ENCODE data around the gene PCLO.
"Not testable (repeated sequence)": the region's sequence is repeated elsewhere in the genome, so short reads cannot be mapped to it uniquely, and the experiment has no call there.

PCLO gene

DNA sequence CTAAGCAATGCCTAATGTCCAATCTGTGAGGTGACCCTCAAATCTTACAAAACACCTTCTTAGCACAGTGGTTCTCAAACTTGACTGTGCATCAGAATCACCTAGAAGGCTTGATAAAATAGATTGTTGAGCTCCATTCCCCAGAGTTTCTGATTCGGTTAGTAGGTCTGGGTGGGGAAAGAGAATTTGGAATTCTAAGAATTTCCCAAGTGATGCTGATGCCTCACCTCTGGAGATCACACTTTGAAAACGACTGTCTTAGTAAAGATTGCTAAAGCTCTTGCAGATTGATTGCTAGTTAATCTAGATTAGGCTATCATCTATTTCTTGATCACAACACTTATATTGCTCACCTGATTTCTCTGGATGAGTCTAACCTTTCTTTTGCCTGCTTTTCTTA, 126.6 kb downstream of the PCLO start:
- no peak for DNase-seq

DNA sequence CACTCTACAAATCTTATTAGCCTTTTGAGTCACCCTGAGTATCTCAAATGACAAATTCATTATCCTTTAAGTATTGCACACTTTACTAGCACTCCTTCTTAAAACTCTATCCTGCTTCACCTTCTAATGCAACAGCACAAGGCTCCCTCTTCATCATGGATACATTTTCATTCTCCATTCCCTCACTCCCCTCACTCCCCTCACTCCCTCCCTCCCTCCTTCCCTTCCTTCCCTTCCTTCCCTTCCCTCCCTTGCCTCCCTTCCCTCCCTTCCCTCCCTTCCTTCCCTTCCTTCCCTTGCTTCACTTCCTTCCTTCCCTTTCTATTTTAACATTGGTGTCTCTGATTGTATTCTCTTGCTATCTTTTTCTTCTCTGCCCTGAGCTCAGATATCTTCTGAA, 130.5 kb downstream of the PCLO start:
- DNase-seq: no peak

DNA sequence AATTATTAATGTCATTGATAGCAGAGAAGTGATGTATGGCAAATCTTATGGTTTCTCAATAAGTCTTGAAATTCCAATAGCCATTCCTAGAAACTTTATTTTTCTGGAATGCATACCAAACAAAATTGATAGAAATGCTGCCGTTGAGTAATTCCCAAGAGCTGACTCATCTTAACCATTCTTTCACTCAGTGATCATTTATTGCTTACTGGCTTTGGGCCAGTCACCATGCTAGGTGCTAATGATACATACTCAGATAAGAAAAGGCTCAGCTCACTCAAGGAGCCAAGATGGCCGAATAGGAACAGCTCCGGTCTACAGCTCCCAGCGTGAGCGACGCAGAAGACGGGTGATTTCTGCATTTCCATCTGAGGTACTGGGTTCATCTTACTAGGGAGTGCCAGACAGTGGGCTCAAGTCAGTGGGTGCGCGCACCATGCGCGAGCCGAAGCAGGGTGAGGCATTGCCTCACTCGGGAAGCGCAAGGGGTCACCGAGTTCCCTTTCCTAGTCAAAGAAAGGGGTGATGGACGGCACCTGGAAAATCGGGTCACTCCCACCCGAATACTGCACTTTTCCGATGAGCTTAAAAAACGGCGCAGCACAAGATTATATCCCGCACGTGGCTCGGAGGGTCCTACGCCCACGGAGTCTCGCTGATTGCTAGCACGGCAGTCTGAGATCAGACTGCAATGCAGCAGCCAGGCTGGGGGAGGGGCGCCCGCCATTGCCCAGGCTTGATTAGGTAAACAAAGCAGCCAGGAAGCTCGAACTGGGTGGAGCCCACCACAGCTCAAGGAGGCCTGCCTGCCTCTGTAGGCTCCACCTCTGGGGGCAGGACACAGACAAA, 138.6 kb downstream of the PCLO start:
- DNase-seq: not testable (repeated sequence)

DNA sequence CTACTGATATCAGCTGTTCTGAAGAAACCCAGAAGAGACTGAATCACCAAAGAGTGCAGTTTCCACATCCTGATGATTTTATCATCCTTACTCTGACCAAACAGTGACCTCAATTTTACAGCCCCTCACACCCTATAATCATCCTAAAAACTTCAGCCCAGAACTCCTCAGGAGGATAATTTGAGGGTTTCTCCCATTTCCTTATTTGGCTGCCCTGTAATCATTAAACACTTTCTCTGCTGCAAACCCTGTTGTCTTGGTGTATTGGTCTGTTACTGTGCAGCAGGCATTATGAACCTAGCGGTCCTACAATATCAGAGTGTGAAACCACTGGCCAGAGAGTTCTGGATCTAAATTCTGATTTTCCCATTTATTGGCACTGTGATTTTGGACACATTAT, 141.7 kb downstream of the PCLO start:
- no peak for DNase-seq

DNA sequence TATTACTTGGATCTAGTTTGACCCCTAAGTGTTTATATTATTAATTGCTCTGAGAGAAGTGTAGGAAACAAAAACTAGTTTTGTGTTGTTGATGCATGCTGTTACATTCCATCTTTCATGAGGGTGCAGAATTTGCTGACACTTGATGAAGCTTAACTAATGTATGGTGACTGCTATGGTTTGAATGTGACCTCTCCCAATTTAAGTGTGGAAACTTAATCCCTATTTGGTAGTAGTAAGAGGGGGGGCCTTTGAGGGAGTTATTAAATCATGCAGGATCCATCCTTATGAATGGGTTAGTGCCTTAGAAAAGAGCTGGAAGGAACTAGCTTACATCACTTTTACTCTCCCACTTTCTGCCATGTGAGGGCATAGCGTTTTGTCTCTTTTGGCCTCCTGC, 142.5 kb downstream of the PCLO start:
- DNase-seq: no peak

DNA sequence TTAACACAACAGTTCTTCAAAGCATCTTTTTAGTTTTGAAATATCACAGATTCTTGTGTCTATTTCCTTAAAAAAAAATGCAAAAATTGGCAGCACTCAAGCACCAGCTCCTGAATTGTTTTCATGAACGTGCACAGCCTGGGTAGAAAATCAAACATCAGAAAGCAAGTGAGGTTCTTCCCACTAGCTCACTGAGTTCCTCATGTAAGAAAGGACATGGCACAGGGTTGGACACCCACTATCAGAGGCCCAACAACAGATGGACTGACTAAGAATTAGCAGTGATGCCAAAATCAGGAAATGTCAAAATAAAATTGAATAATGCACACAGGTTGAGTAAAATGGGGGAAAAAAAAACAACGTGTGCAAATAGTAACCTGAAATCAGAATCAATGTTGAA, 146.8 kb downstream of the PCLO start:
- no peak for DNase-seq

DNA sequence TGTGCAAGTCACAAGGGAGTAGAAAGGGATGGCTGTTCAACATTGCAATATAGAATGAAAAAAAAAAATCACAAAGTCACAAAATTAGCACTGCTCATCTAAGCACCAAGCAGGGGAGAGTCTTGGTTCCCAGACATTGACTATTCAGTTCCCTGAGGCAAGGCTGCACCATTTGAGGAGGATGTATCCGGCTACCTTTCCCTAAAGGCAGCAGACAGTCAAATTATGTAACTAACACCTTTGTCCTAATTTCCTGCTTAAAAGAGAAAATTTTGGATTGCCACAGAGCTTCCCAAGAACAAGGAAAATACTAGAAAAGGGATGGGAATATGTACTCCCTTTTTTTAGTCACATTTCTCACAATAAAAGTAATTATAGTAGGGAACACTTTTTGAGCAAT, 148.1 kb downstream of the PCLO start:
- DNase-seq: no peak

DNA sequence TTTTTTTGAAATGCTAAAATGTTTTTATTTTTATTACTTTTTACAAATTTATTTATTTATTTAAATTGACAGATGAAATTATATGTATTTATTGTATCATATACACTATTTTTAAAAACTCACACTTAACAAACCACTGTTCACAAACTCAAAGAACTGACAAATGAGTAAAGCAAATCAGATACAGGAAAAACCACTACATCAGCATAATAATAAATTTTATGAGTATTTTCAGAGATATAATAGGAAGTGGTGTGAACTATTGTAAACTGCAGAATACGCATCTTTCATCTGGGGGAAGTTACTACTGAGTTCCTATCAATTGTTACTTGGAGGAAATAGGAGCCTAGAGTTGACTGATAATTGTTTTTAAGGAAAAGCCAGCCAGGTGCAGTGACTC, 150.7 kb downstream of the PCLO start:
- DNase-seq: no peak

DNA sequence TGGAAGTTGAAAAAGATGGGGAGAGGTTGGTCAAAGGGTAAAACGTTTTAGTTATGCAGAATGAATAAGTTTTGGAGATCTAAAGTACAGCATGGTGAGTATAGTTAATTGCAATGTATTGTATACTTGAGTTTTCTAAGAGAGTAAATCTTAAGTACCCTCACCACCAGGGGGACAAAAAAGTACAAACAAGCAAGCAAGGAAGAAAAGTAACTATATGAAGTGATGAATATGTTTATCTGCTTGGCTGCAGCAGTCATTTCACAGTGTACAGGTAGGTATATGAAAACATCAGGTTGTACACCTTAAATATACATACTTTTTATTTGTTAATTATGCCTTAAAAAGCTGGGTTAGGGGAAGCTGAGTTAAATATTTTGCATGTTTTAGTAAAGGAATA, 157.3 kb downstream of the PCLO start:
- DNase-seq: no peak

DNA sequence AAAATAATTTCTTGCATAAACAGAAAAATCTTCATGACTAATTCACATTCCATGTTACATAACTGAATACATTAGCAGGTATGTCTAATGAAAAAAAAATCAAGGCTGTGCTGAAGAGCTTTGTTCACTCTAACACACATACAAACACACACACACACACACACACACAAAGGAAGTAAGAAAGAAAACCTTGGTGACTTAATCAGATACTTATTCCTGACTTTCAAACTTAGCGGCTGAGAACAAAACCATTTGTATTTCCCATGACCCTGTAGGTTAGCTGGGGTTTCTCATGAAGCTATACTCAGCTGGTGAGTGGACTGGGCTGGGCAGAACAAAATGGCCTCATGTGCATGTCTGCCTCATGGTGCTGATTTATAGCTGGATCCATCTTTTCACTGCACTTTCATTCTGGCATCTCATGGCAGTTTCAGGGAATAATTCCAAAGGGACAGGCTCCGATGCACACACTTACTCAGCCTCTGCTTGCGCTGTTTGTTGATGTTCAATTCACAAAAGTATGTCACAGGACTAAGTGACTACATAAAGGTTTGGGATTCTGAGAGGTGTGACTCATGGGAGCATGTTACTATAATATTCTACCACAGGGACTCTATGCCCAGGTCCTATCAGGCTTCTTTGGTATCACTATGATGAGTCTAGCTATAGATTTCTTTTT, 161.2 kb downstream of the PCLO start:
- no peak for DNase-seq

DNA sequence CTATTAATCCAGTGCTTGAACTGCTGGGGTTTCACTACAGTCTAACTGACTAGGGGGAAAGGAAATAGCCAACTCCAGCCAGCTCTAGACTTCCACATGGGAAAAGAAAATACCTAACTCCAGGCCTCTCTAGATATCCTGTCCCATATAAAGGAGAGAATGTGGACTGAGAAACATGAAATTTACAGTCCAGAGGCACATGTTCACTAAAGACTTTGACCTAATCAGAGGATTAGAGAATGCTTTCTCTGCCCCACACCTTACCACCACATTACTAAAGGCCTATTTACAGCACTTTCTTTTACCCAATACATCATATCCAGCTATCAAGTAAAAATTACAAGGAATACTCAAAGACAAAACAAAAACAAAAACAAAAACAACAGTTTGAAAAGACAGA, 164.2 kb downstream of the PCLO start:
- no peak for DNase-seq

DNA sequence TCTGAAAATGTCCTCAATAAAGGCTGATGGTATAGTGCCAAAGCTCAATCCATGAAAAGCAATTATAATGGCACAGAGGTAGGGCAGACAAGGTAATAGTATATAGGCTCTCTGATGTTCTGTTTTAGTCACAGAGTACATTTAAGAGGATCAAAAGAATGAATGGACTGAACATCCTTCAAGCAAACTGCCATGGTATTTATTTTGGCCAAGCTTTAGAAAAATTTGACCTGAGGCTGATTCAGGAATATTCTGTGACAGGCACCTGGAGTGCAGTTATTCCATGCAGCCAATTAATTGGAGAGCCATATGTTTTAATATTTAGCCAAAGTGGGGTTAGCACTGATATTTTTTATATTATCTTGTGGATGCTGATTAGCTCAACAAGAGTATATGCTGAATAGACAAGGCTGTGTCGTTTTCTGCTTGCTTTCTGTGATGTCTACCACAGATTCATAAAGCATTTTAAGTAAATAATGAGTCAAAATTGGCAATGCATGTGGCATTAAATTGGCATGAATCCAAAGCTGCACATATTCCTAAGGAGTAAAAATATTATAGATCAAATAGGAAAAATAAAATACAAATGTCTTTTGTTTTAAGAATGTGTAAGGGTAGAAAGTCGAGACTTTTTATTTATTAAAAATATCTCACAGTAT, 177.4 kb downstream of the PCLO start:
- DNase-seq: no peak

DNA sequence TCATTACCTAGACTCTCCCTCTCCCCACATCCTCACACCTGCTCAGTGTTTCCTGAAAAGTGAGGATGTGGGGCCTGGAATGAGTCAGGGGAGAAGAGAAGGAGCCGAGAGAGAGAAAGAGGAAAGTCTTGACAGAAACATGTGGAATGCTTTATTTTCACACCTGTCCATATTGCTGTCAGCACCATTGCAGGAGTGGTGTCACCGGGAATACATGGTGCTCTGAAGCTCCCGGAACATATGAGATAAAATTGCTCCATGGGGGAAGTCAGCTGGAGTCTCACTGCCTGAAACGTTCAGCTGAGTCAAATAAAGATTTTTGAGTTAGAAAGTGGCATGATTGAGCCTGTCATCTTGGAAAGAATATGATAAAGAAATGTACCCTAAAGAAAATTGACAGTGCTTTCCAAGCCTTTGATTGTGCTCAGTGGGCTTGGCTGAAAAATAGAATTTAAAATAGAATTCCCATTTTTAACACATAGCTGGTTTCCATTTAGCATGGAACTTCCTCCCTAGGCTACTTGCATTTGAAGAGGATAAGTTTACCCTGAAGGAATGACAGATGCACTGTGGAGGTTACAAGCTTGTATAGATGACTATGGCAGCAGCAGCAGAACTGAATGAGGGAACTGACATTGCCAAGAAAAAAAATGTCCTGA, 182.4 kb downstream of the PCLO start:
- no peak for DNase-seq

DNA sequence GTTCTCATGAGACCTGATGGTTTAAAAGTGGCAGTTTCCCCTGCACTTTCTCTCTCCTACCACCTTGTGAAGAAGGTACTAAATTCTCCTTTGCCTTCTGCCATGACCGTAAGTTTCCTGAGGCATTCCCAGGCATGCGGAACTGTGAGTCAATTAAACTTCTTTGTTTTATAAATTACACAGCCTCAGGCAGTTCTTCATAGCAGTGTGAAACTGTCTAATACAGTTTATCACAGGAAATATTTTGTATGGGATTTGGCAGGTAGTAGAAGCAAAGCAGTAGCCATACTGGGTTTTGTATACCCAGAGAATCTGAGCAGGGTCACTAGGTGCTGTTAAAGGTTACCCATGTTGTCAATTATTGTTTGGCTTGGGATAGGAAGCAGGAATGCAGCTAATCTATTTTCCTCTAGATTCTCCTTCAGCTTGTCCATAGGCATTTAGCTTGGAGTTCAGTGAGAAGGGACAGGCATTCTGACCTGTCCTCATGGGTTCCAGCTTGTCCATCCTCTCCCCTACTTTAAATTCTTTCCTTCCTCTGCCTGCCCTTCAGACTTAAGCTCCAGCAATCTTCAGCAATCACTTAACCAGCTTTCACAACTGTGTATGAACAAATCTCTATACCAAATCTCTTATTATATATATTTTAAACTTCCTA, 186.7 kb downstream of the PCLO start:
- DNase-seq: no peak

DNA sequence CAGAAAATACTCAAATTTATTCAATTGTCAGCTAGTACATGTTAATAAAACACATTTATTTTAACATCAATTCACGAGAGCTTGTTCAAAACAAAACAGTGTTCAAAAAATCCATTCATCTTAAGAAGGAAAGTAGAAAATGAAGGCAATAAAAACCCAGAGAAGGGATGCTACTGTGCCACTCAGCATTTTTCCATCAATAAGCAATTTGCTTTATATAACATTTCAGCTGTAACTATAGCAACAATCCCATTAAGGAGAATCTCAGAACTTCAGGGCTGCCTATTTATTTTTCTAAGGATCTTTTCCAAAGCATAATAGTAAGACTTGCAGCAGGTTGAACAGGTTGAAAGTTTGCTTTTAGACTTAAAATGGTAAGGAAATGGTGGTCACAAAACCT, 190.5 kb downstream of the PCLO start:
- no peak for DNase-seq

DNA sequence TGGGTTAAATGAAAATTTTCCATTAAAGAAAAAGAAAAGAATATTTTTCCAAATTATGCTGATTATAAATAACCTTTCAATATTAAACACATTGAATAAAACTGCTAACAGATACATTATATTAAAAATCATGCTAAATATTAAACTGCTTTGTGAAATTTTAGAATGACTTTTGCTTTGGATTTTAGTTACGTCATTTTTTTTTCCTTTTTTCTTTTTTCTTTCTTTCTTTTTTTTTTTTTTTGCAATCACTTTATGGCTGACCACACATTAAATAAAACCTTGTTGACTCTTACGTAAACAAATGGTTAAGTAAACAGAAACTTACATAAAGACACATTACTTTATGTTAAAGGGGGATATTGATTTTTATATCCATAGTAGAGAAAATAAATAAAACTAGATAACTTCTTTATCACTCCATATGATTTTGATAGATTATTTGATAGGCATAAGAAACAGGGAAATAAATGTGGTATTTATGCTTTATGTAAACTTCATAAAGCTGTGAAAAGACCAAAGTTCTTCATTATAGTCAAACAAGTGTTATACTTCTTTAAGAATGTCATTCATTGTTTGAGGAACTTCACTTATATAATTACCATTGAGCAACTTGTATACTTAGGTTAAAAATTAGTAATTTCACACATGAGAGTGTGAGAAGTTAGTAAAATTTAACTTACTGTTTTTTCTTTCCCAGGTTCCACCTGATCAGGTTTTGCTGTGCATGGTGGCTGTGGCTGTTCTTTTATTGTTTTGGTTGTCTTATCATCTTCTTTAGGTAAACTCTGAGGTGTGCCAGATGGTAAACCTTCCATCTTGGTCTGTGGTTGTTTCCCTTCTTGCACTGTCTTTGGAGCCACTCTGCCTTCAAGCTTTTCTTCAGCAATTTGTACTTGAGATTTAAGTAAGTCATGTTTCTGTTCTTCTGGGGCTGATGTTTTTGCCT, 197.3 kb downstream of the PCLO start:
- no peak for DNase-seq

DNA sequence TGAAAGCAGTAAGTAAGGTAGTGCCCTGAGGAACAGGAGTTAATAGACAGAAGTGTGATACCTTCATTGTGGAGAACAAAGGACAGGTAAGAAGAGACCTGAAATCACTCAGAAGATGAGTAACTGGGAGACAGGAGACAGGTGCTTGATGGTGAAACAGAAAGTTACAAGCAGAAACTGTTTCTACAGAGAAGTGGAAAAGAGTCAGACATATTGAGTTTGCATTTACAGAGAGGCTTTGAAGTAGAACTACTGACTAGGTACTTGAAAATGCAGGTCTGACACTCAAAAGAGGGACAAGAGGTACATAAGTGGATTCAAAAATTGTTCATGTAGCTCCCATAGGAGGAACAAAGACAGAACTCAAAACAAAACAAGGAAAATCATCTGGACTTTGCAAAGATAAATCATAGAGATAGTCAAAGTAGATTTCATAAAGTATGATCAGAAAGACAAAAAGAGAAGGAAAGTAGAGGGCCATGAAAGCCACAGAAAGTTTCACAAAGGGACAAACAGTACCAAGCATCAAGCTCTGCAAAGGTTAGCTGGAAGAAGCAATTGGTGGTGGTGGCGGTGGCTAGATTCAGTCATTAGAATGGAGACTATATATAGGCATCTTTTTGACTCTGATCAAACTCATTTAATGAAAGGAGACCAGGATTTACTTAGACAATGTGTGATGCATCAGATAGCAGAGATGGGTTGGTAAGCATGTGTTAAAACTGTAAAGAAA, 198.4 kb downstream of the PCLO start:
- DNase-seq: no peak

DNA sequence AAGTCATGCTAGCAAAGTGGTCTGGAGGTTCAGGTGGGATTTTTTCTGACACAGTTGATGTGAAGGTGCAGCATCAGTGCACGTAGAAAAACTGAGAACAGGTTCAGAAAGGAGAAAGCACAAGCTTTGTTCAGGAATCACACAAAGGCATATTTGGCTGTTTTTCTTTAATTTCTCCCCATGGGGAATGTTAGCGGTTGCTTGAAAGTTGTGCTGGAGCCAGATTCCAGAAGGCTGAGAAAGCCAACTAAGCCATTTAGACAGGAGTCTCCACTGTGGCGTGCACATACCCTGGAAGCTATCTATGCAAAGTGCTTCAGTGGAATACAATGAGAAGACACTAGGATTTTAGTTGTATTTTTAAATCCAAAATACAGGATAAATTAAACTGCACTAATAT, 201.4 kb downstream of the PCLO start:
- DNase-seq: no peak

DNA sequence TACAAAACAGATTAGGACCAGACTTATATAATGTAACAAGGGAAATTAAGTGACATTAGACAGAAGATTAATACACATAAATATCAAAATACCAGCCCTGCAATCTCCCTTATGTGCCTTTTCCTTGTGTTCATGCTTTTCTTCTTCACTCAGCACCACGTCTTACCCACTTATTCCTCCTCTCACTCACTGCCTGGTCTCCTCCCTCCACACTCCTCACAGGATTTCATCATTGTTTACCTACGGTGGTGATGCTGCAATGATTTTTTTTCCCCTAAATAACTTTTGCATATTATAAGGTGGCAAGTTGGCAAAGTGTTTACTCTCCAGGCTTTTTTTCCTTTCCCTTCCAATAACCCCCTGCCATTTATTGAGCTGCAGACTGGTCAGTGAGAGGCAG, 203.2 kb downstream of the PCLO start:
- DNase-seq: no peak

DNA sequence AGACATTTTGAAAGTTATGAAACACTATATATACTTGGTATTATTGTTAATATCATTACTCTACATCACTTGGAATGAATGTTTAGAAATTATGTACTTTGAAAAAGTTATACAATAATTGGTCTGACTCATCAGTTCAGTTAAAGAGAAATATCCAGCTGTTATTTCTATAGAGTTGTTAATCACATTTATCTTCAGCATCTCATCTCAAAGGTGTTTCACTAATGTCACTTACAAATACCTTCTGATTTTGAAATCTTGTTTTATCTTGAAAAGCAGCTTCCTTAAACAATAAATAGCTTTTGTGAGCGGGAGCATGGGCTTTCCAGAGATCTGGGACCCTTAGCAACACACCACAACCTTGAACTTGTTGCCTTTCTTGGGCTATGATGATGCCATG, 205.2 kb downstream of the PCLO start:
- DNase-seq: no peak
